Measurements from ENCODE around the gene ANXA4. TPM values are rescaled to one million over a fixed set of nuclear protein-coding genes. Genes with fewer than 3 reads are reported as not detected.
"Not testable (repeated sequence)": the region's sequence is repeated elsewhere in the genome, so short reads cannot be mapped to it uniquely, and the experiment has no call there.

Gene ANXA4
- total RNA-seq, 1 donor from 2014 or later = 63.6 TPM

DNA sequence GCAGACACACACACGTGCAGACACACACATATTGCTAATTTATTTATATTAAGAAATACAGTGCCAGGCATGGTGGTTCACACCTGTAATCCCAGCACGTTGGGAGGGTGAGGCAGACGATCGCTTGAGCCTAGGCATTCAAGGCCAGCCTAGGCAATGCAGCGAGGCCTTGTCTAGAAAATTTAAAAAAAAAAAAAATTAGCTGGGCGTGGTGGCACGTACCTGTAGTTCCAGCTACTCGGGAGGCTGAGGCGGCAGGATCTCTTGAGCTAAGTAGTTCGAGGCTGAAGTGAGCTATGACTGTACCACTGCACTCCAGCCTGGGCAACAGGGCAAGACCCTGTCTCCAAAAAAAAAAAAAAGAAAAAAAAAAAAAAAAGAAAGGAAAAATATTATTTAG is 28.8 kb downstream of the ANXA4 start:
- no peaks in the 10 kb centered on the region for H3K36me3 ChIP-seq
- peaks cover 77% of the 10 kb centered on the region for H3K4me1 ChIP-seq
- TF ChIP-seq POLR2AphosphoS5 (IDR thresholded peaks at IDR 0.05; ENCODE audit: insufficient read depth in 1 of 2, low read depth in 1 of 2) (no peak), POLR2A (IDR thresholded peaks at IDR 0.05) (no peak)
- TF ChIP-seq, protein P1, sequence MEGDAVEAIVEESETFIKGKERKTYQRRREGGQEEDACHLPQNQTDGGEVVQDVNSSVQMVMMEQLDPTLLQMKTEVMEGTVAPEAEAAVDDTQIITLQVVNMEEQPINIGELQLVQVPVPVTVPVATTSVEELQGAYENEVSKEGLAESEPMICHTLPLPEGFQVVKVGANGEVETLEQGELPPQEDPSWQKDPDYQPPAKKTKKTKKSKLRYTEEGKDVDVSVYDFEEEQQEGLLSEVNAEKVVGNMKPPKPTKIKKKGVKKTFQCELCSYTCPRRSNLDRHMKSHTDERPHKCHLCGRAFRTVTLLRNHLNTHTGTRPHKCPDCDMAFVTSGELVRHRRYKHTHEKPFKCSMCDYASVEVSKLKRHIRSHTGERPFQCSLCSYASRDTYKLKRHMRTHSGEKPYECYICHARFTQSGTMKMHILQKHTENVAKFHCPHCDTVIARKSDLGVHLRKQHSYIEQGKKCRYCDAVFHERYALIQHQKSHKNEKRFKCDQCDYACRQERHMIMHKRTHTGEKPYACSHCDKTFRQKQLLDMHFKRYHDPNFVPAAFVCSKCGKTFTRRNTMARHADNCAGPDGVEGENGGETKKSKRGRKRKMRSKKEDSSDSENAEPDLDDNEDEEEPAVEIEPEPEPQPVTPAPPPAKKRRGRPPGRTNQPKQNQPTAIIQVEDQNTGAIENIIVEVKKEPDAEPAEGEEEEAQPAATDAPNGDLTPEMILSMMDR (IDR thresholded peaks at IDR 0.05) = no peak
- intact Hi-C loops (cut with DNase I) = loop anchor here (1.0 kb wide), 1 partner anchor 16 kb away; no protein-coding TSS in a partner anchor
- no peak for DNase-seq (ENCODE audit: extremely low spot score in 2 of 2)
- no peaks in the 10 kb centered on the region for H3K27me3 ChIP-seq
- no peak overlapping the region for H3K4me3 ChIP-seq
- peak overlapping the region; percentile 91 for H3K27ac ChIP-seq
- no peaks in the 10 kb centered on the region for H3K9me3 ChIP-seq

DNA sequence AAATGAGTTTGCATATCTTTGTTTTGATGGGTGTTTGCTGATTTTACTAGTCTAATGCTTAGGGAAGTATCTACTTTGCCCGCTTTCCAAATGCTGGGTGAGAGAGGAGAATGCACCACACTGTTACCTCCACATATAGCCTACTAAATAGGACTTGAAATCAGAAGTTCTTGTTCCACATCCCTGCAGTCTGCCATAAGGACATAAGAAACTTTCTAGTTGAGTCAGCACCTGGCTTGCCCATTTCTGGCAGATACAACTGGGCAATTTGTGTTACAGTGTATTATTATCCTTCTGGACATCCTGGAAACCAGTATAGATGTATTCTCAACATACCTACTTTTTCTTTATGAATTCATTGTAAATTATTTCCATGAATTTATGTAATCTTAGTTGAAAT is 29.5 kb downstream of the ANXA4 start:
- no peak for TF ChIP-seq POLR2AphosphoS5 (IDR thresholded peaks at IDR 0.05; ENCODE audit: insufficient read depth in 1 of 2, low read depth in 1 of 2)
- TF ChIP-seq, protein P1 (IDR thresholded peaks at IDR 0.05) = no peak
- no peak for TF ChIP-seq POLR2A (IDR thresholded peaks at IDR 0.05)
- intact Hi-C loops (cut with DNase I) = loop anchor here (1.0 kb wide), 1 partner anchor 17 kb away; no protein-coding TSS in a partner anchor
- peaks cover 71% of the 10 kb centered on the region for H3K4me1 ChIP-seq

DNA sequence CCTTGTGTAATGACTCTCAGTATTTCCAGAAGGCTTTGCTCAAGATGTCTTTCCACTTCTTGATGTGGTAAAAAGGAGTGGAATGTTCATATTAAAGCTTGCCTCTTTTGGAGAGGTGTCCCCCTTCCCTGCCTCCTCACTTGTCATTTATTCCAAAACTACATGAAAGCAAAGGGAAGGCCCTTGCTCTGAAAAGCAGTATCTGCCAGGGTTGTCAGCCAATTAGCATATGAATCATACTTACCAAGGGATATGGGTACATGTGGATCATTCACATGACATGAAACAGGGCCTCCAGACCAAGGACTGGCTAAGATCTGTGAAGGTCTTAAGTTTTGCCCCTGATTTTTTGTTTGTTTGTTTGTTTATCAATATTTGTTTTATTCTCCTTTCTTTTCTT is 31.3 kb downstream of the ANXA4 start:
- intact Hi-C loops (cut with DNase I) = no loop called here
- DNase-seq (ENCODE audit: extremely low spot score in 2 of 2) = no peak

More for the DNA sequence above, 29.5 kb downstream of the ANXA4 start:
- H3K4me3 ChIP-seq = no peak overlapping the region
- no peaks in the 10 kb centered on the region for H3K36me3 ChIP-seq
- no peak for DNase-seq (ENCODE audit: extremely low spot score in 2 of 2)
- no peaks in the 10 kb centered on the region for H3K9me3 ChIP-seq
- peak overlapping the region; percentile 91 for H3K27ac ChIP-seq
- H3K27me3 ChIP-seq = no peaks in the 10 kb centered on the region

DNA sequence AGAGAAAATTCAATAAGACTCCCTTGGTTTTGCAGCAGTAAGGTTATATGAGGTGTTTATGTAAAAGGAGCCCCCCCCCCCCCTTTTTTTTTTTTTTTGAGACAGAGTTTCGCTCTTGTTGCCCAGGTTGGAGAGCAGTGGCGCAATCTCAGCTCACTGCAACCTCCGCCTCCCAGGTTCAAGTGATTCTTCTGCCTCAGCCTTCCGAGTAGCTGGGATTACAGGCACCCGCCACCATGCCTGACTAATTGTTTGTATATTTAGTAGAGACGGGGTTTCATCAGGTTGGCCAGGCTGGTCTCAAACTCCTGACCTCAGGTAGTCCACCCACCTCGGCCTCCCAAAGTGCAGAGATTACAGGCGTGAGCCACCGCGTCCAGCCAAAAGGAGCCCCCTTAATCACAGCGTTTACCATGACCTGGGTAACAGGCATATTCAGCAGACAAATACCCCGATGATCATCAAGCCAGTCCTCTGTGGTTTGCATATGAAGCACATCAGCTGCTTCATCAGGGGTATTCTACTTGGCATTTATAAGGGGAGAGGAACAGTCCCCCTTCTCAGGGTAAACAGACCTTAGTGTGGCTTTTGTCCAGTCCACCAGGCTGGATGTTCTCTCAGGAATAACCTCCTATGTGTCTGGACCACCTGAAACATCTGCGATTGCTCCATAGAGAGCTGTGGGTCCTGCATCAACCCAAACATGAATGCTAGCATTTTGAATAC is 32.5 kb downstream of the ANXA4 start:
- H3K27me3 ChIP-seq; H3K4me3 ChIP-seq; DNase-seq (ENCODE audit: extremely low spot score in 2 of 2); H3K9me3 ChIP-seq; H3K36me3 ChIP-seq; intact Hi-C loops (cut with DNase I): not testable (repeated sequence)
- Histone ChIP-seq H3K4me1 (peaks cover 51% of the 10 kb centered on the region), H3K27ac (peak overlapping the region; percentile 91)

More for the DNA sequence above, 31.3 kb downstream of the ANXA4 start:
- peaks cover 54% of the 10 kb centered on the region for H3K4me1 ChIP-seq
- peak overlapping the region; percentile 91 for H3K27ac ChIP-seq
- H3K9me3 ChIP-seq = no peaks in the 10 kb centered on the region
- TF ChIP-seq, protein P1 (IDR thresholded peaks at IDR 0.05) = no peak
- TF ChIP-seq POLR2AphosphoS5 (IDR thresholded peaks at IDR 0.05; ENCODE audit: insufficient read depth in 1 of 2, low read depth in 1 of 2) = peak in 1 of 2 donors; percentile 77
- TF ChIP-seq POLR2A (IDR thresholded peaks at IDR 0.05) = no peak
- H3K4me3 ChIP-seq = no peak overlapping the region
- H3K36me3 ChIP-seq = no peaks in the 10 kb centered on the region
- H3K27me3 ChIP-seq = no peaks in the 10 kb centered on the region

DNA sequence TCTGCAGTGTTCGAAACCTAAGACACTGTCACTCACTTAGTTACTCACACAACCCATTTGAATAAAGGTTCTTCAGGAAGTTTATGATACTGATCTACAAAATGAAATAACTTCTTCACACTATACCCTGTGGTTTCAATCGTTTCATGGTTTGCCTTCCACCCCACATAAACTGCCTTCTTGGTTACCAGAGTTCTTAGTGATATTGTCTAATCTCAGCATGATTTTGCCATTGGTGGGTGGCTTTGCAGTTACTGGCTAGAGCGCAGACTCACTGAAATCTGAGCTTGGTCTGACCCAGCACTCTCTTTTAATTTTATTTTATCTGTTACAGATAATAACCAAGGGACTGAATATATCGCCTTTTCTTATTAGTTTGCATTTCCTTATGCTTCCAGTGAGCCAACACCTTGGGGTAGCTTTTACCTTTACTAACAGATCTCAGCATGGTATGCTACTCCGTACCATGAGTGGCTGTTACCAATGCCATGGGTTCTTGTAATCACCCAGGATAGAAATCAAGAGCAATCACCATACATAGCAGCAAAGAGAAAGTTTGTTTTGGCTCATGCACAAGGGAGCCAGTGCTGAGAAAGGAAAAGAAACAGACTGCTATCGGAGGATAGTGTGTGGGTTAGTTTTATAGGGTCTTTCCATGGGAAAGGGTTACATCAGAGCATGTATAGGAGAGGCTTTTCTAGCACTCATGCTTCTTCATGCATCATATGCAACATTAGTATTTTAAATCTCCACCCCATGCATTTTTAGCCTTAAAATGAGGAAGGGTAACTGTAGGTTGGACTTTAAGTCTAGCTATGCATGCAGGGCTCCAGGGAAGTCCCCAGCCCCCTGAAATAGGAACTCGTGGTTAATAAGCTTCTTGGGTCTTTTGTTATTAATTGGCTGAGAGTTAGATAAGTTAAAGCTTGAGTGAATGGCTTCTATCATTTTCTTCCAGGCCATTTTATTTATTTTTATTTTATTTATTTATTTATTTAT is 33.3 kb downstream of the ANXA4 start:
- TF ChIP-seq POLR2AphosphoS5 (IDR thresholded peaks at IDR 0.05; ENCODE audit: insufficient read depth in 1 of 2, low read depth in 1 of 2) = no peak
- TF ChIP-seq POLR2A (IDR thresholded peaks at IDR 0.05) = no peak
- TF ChIP-seq, protein P1 (IDR thresholded peaks at IDR 0.05) = no peak
- Histone ChIP-seq H3K36me3 (no peaks in the 10 kb centered on the region), H3K27me3 (no peaks in the 10 kb centered on the region), H3K27ac (peak overlapping the region; percentile 91), H3K9me3 (no peaks in the 10 kb centered on the region), H3K4me1 (peaks cover 46% of the 10 kb centered on the region), H3K4me3 (no peak overlapping the region)
- peak in 1 of 2 donors; percentile 9 for DNase-seq (ENCODE audit: extremely low spot score in 2 of 2)
- intact Hi-C loops (cut with DNase I) = no loop called here

All from vagina (tissue), 2 donors.